ENCODE results near the gene PTPA. TPM values are rescaled to one million over a fixed set of nuclear protein-coding genes. Genes with fewer than 3 reads are reported as not detected.

Gene PTPA
- total and polyA plus RNA-seq, 9 of the 15 experiments (the other 6 are each of a cell fraction or from before 2014, with no cell fraction given) = 1.7 to 121 (median 72.6) TPM

GRCh38 chr9:129170229-129170628 is 59.0 kb downstream of the PTPA start (continued):
- TF ChIP-seq SPI1 (IDR thresholded peaks at IDR 0.05; ENCODE audit: borderline replicate concordance, low read depth, low read length) (peak; percentile 31; the same call in 1 of the 2 replicates), HDAC2 (IDR thresholded peaks at IDR 0.05) (peak; percentile 37; the same call in 1 of the 2 replicates), ZBTB1 (CRISPR knock-in tag; IDR thresholded peaks at IDR 0.05; ENCODE audit: borderline replicate concordance, low read depth) (no peak), ATF7 (IDR thresholded peaks at IDR 0.05) (0 out of 2 replicates have a peak, but pooled peaks have one; percentile 21), KDM1A (IDR thresholded peaks at IDR 0.05) (peak; percentile 17 to 36; a peak in 1 of 4 replicates), CHCHD3 (CRISPR knock-in tag; IDR thresholded peaks at IDR 0.05) (no peak), SMAD2 (IDR thresholded peaks at IDR 0.05; ENCODE audit: low read depth, low read length) (no peak)

- Histone ChIP-seq H3K4me3 (no peak overlapping the region), H3K4me1 (replicated peaks in 1 of 2; ENCODE audit: control insufficient read depth in 2 of 2, insufficient read depth in 2 of 2, low read length in 2 of 2) (peaks cover 34 to 57% of the 10 kb centered on the region in 2 experiments), H3K36me3 (ENCODE audit: control insufficient read depth, insufficient read depth, low read length) (no peaks in the 10 kb centered on the region), H3K27me3 (ENCODE audit: control insufficient read depth in 2 of 2, insufficient read depth in 2 of 2, low read length in 2 of 2) (peaks cover 8 to 19% of the 10 kb centered on the region in 2 experiments; a peak in 4 of 5 replicates), H4K20me1 (replicated peaks; ENCODE audit: control insufficient read depth, insufficient read depth, low read length) (no peaks in the 10 kb centered on the region), H3K9ac (ENCODE audit: insufficient read depth in 1 of 2, low read depth in 2 of 2, low read length in 2 of 2) (no peak overlapping the region; a peak in 1 of 4 replicates), H2AFZ (ENCODE audit: low read depth, low read length) (no peak overlapping the region), H3K9me3 (replicated peaks; ENCODE audit: control insufficient read depth, insufficient read depth, low read depth, low read length) (no peaks in the 10 kb centered on the region), H3K4me2 (ENCODE audit: insufficient read depth, low read length) (no peak overlapping the region), H3K79me2 (ENCODE audit: control insufficient read depth, insufficient read depth, low read length) (peaks cover 6% of the 10 kb centered on the region; the same call in 2 of the 3 replicates), H3K9me1 (ENCODE audit: control insufficient read depth, insufficient read depth, low read length) (no peaks in the 10 kb centered on the region), H3K27ac (ENCODE audit: extremely low read depth, low read depth, low read length) (no peak overlapping the region)
- intact Hi-C loops (cut with micrococcal nuclease) = loop anchor here (10.0 kb wide), 1 partner anchor 233 kb away; no protein-coding TSS in a partner anchor
- ATAC-seq (no peak), DNase-seq (ENCODE audit: extremely low read depth in 1 of 4, low spot score in 3 of 4) (no peak), FAIRE-seq (no peak)
- POLR2A ChIA-PET = interaction anchor here (0.8 to 2.3 kb wide), 5 partner anchors 11 to 467 kb away, joined by 3 to 8 read pairs (median 3); no protein-coding TSS in a partner anchor
- no TSS peak for BruUV-seq (replicated peaks)
- in situ Hi-C loops (cut with MboI) = loop anchor here (10.0 kb wide), 2 partner anchors 243 to 313 kb away; no protein-coding TSS in a partner anchor
- CTCF ChIA-PET (ENCODE audit: low intra/inter-chr PET ratio) = no interaction called here
- WGBS (ENCODE audit: insufficient coverage, low coverage, missing lambda C conversion rate) = 25% methylated on average over 7 of the region's 7 CpGs
- TF ChIP-seq THAP7 (CRISPR knock-in tag; IDR thresholded peaks at IDR 0.05) = no peak
- TF ChIP-seq ZNF12 (CRISPR knock-in tag; IDR thresholded peaks at IDR 0.05) = no peak
- no peak for TF ChIP-seq PCBP2 (IDR thresholded peaks at IDR 0.05; ENCODE audit: low read depth, low read length, poor library complexity, severe bottlenecking)
- TF ChIP-seq CGGBP1 (CRISPR knock-in tag; IDR thresholded peaks at IDR 0.05) = no peak
- no peak for TF ChIP-seq ZNF232 (CRISPR knock-in tag; IDR thresholded peaks at IDR 0.05)
- no peak for TF ChIP-seq ZNF277 (CRISPR knock-in tag; IDR thresholded peaks at IDR 0.05; ENCODE audit: borderline replicate concordance)
- no peak for TF ChIP-seq CBFA2T3 (IDR thresholded peaks at IDR 0.05)
Measured at GRCh38 chr9:129171993-129172751, 61.0 kb downstream of the PTPA start.
